A549 (cell line): ENCODE data around the gene SMIM8. TPM values are rescaled to one million over a fixed set of nuclear protein-coding genes. Genes with fewer than 3 reads are reported as not detected.
"Not testable (repeated sequence)": the region's sequence is repeated elsewhere in the genome, so short reads cannot be mapped to it uniquely, and the experiment has no call there.

Experiments used
- ATAC-seq, 2 experiments: fragments of 200-7000 bp in 1 of 2; fragments of >200 bp in 1 of 2; cut with Nextera tagmentation in 1 of 2; cut with Tn5 transposase in 1 of 2; 3 replicates each; pipeline versions ENCODE4 v1.8.0 to v1.9.1; 2018 to 2020; ENCODE audit warnings: mild to moderate bottlenecking in 1 of 2, moderate library complexity in 1 of 2
- CTCF ChIA-PET: fragments of 300-600 bp; sonication (Branson Sonifier 250); formaldehyde crosslinking; extraction: SDS; loops from one replicate; lab custom pipeline; 2021; ENCODE audit warnings: antibody characterized with exemption, inconsistent platforms; lab: Yijun Ruan, JAX
- POLR2A ChIA-PET: fragments of 350-600 bp; formaldehyde crosslinking; extraction: SDS; loops from one replicate; lab custom pipeline; 2021; ENCODE audit warnings: antibody characterized with exemption, inconsistent platforms; lab: Yijun Ruan, JAX
- DNase-seq, 2 experiments: peaks; one replicate each; pipeline versions ENCODE4 v3.0.0 to v3.0.0-alpha.2; 2011 to 2016; ENCODE audit warnings: low read depth in 1 of 2, low spot score in 1 of 2
- FAIRE-seq: peaks from 2 replicates; lab custom pipeline; 2011; peaks lifted over from hg19 to GRCh38; lab: Jason Lieb, UNC
- H3K27ac ChIP-seq, 2 experiments: fragments of >200 bp; sonication (Bioruptor Twin); formaldehyde crosslinking; 3 replicates each; pipeline ENCODE4 v1.5.1; 2016 to 2017
- H3K4me1 ChIP-seq: fragments of >200 bp; sonication (Bioruptor Twin); formaldehyde crosslinking; 3 replicates; pipeline ENCODE4 v1.6.1; 2016
- H3K4me2 ChIP-seq: fragments of >200 bp; sonication (Bioruptor Twin); formaldehyde crosslinking; 3 replicates; pipeline ENCODE4 v1.6.1; 2016
- H3K4me3 ChIP-seq: fragments of >200 bp; sonication (Bioruptor Twin); formaldehyde crosslinking; 3 replicates; pipeline ENCODE4 v1.5.1; 2016
- H3K9me3 ChIP-seq: fragments of >200 bp; sonication (Bioruptor Twin); formaldehyde crosslinking; 3 replicates; pipeline ENCODE4 v1.6.1; 2016
- BCL3 ChIP-seq: fragments of >200 bp; sonication (Bioruptor Twin); formaldehyde crosslinking; IDR thresholded peaks from 3 replicates; pipeline ENCODE4 v1.6.1; 2016
- CEBPB ChIP-seq, 2 experiments: fragments of >200 bp in 1 of 2; sonication (Bioruptor Twin) in 1 of 2; formaldehyde crosslinking in 1 of 2; IDR thresholded peaks; 2 replicates each; pipeline ENCODE4 v1.6.1; 2012 to 2016
- CTCF ChIP-seq: fragments of >200 bp; sonication (Bioruptor Twin); formaldehyde crosslinking; IDR thresholded peaks from 3 replicates; pipeline ENCODE4 v1.5.1; 2016
- EHF ChIP-seq: fragments of 250-450 bp; sonication (Bioruptor Pico); IDR thresholded peaks from 2 replicates; pipeline ENCODE4 v1.5.0; 2020; ENCODE audit warnings: mild to moderate bottlenecking
- EHMT2 ChIP-seq: fragments of 200-600 bp; sonication (generic); IDR thresholded peaks from 2 replicates; pipeline ENCODE4 v1.6.1; 2016; ENCODE audit warnings: antibody characterized with exemption, low read depth, mild to moderate bottlenecking, moderate library complexity
- EP300 ChIP-seq, 2 experiments: fragments of >200 bp; sonication (Bioruptor Twin); formaldehyde crosslinking; IDR thresholded peaks; 2 replicates in 1 of 2; 3 replicates in 1 of 2; pipeline ENCODE4 v1.6.1; 2016 to 2017
- ESRRA ChIP-seq: fragments of 150-350 bp; IDR thresholded peaks from 2 replicates; pipeline ENCODE4 v1.6.1; 2014; ENCODE audit warnings: mild to moderate bottlenecking, low read length, borderline replicate concordance
- FOSL2 ChIP-seq, 2 experiments: fragments of 450-650 bp in 1 of 2; fragments of >200 bp in 1 of 2; sonication (Bioruptor Twin) in 1 of 2; formaldehyde crosslinking; IDR thresholded peaks; 2 replicates each; pipeline versions ENCODE4 v1.5.0 to v1.6.1; 2016 to 2020; ENCODE audit warnings: mild to moderate bottlenecking in 1 of 2, moderate library complexity in 1 of 2
- GATA3 ChIP-seq: IDR thresholded peaks from 2 replicates; pipeline ENCODE4 v1.6.1; 2012; ENCODE audit warnings: borderline replicate concordance
- HDAC2 ChIP-seq: fragments of 200-600 bp; sonication (generic); IDR thresholded peaks from 2 replicates; pipeline ENCODE4 v1.6.1; 2016
- HMGXB4 ChIP-seq: fragments of 250-450 bp; sonication (Bioruptor Pico); IDR thresholded peaks from 2 replicates; pipeline ENCODE4 v1.5.0; 2021; ENCODE audit warnings: mild to moderate bottlenecking, moderate library complexity, borderline replicate concordance
- HOXB13 ChIP-seq: fragments of 250-450 bp; sonication (Bioruptor Pico); IDR thresholded peaks from 2 replicates; pipeline ENCODE4 v1.5.0; 2020; ENCODE audit warnings: low read depth, mild to moderate bottlenecking, moderate library complexity
- JUNB ChIP-seq: fragments of >200 bp; sonication (Bioruptor Twin); formaldehyde crosslinking; IDR thresholded peaks from 2 replicates; pipeline ENCODE4 v1.6.1; 2016
- MAFK ChIP-seq: fragments of 450-650 bp; IDR thresholded peaks from 2 replicates; pipeline ENCODE4 v1.6.1; 2014; ENCODE audit not compliant: partially characterized antibody
- MAX ChIP-seq: IDR thresholded peaks from 2 replicates; pipeline ENCODE4 v1.6.1; 2012
- MYC ChIP-seq: IDR thresholded peaks from 2 replicates; pipeline ENCODE4 v1.6.1; 2012; ENCODE audit warnings: mild to moderate bottlenecking, inconsistent platforms, low read length, improper control_type of control experiment, borderline replicate concordance
- PHF8 ChIP-seq: fragments of 200-600 bp; sonication (generic); IDR thresholded peaks from 2 replicates; pipeline ENCODE4 v1.6.1; 2016; ENCODE audit warnings: low read depth, mild to moderate bottlenecking, antibody characterized with exemption, moderate library complexity, borderline replicate concordance
- RAD21 ChIP-seq, 2 experiments: fragments of >200 bp in 1 of 2; sonication (Bioruptor Twin) in 1 of 2; formaldehyde crosslinking in 1 of 2; IDR thresholded peaks in 1 of 2; conservative IDR thresholded peaks in 1 of 2; 2 replicates in 1 of 2; 3 replicates in 1 of 2; pipeline ENCODE4 v1.6.1; 2012 to 2018; ENCODE audit warnings: inconsistent platforms in 1 of 2
- TFCP2L1 ChIP-seq: fragments of 250-450 bp; sonication (Bioruptor Pico); IDR thresholded peaks from 2 replicates; pipeline ENCODE4 v1.5.0; 2021; ENCODE audit warnings: mild to moderate bottlenecking
- ZC3H11A ChIP-seq: fragments of 450-650 bp; IDR thresholded peaks from 2 replicates; pipeline ENCODE4 v1.6.1; 2014; ENCODE audit warnings: antibody characterized with exemption, mild to moderate bottlenecking
- ZFP36 ChIP-seq: fragments of 450-650 bp; IDR thresholded peaks from 2 replicates; pipeline ENCODE4 v1.6.1; 2014; ENCODE audit warnings: borderline replicate concordance; ENCODE audit not compliant: partially characterized antibody
- ZNF302 ChIP-seq: fragments of 250-450 bp; sonication (Bioruptor Pico); IDR thresholded peaks from 2 replicates; pipeline ENCODE4 v1.9.0; 2021; ENCODE audit warnings: inconsistent platforms, mild to moderate bottlenecking, moderate library complexity
- WGBS: methylation state at CpG from one replicate; pipeline ENCODE4 v1.1.6; 2017; ENCODE audit errors: missing lambda C conversion rate; 5-methylcytosine and 5-hydroxymethylcytosine counted together
- polyA plus RNA-seq, 4 experiments: library from polyadenylated mRNA; depleted of rRNA in 3 of 4; stranded (reverse); fragments of >200 nt; fragmentation: RNase III in 1 of 4; extraction: RNeasy Plus Mini Kit Qiagen cat#74134 plus additional on column Dnase treatment in 1 of 4; gene quantifications; 2 replicates in 3 of 4; 3 replicates in 1 of 4; pipeline ENCODE4 v1.2.3, GENCODE V29; 2011 to 2017
- TF ChIP-seq, protein P1 (sequence below): fragments of 150-350 bp; IDR thresholded peaks from 2 replicates; pipeline ENCODE4 v1.6.1; 2014; ENCODE audit warnings: low read depth, mild to moderate bottlenecking, low read length

Gene SMIM8
- polyA plus RNA-seq, 2 of the 4 experiments (the other 2 are of a cell fraction), result 2.8 to 6.9 TPM

GRCh38 chr6:87301277-87301676 lies 21.1 kb upstream of the SMIM8 start:
- FAIRE-seq, DNase-seq, H3K9me3 ChIP-seq, H3K4me2 ChIP-seq, H3K4me1 ChIP-seq, POLR2A ChIA-PET, ATAC-seq, H3K4me3 ChIP-seq, H3K27ac ChIP-seq: not testable (repeated sequence)
- CTCF ChIA-PET, result interaction anchor here (1.3 kb wide), 1 partner anchor 9 kb away, joined by 5 read pairs; no protein-coding TSS in a partner anchor
- WGBS, result 28% methylated on average over 3 of the region's 9 CpGs

GRCh38 chr6:87308970-87309369 lies 13.4 kb upstream of the SMIM8 start:
- Histone ChIP-seq H3K4me3 (no peak overlapping the region), H3K4me1 (no peaks in the 10 kb centered on the region), H3K4me2 (no peak overlapping the region), H3K9me3 (no peaks in the 10 kb centered on the region), H3K27ac (no peak overlapping the region)
- ATAC-seq (no peak), FAIRE-seq (no peak), DNase-seq (no peak)
- ChIA-PET CTCF (no interaction called here), POLR2A (no interaction called here)
- TF ChIP-seq, protein P1, sequence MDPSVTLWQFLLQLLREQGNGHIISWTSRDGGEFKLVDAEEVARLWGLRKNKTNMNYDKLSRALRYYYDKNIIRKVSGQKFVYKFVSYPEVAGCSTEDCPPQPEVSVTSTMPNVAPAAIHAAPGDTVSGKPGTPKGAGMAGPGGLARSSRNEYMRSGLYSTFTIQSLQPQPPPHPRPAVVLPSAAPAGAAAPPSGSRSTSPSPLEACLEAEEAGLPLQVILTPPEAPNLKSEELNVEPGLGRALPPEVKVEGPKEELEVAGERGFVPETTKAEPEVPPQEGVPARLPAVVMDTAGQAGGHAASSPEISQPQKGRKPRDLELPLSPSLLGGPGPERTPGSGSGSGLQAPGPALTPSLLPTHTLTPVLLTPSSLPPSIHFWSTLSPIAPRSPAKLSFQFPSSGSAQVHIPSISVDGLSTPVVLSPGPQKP, result no peak
- TF ChIP-seq JUNB (no peak), MYC (no peak), HDAC2 (no peak), CEBPB (IDR thresholded peaks at IDR 0.05) (no peak), ESRRA (no peak), EHF (CRISPR knock-in tag) (no peak), FOSL2 (IDR thresholded peaks at IDR 0.05) (no peak), FOSL2 (CRISPR knock-in tag; IDR thresholded peaks at IDR 0.05) (no peak), BCL3 (no peak), MAX (no peak), GATA3 (no peak), RAD21 (conservative IDR thresholded peaks at IDR 0.05 in 1 of 2, IDR thresholded peaks at IDR 0.05 in 1 of 2) (no peak), MAFK (no peak), ZC3H11A (no peak), EHMT2 (no peak), CTCF (no peak), ZNF302 (CRISPR knock-in tag) (no peak), HOXB13 (CRISPR knock-in tag) (no peak)
- 28% methylated on average over 4 of the region's 4 CpGs for WGBS

- H3K4me1 ChIP-seq, result no peaks in the 10 kb centered on the region
- H3K4me3 ChIP-seq, result no peak overlapping the region
- no peaks in the 10 kb centered on the region for H3K9me3 ChIP-seq
- no peak for DNase-seq
- POLR2A ChIA-PET, result no interaction called here
- TF ChIP-seq EHMT2 (no peak), EP300 (IDR thresholded peaks at IDR 0.05) (no peak), ZFP36 (no peak), TFCP2L1 (CRISPR knock-in tag) (no peak), HOXB13 (CRISPR knock-in tag) (no peak), HMGXB4 (no peak), PHF8 (no peak)
- TF ChIP-seq, all 56 proteins: peak for 0
- Histone ChIP-seq H3K4me2 (no peak overlapping the region), H3K27ac (no peak overlapping the region)
- WGBS, result 13% methylated on average over 1 of the region's 1 CpG
- CTCF ChIA-PET, result interaction anchor here (2.2 kb wide), 1 partner anchor 9 kb away, joined by 7 read pairs; the partner anchor contains the start of gene SMIM8
- ATAC-seq (no peak), FAIRE-seq (no peak)
Measured at GRCh38 chr6:87312860-87313259, 9.5 kb upstream of the SMIM8 start.
